Forelimb muscle (tissue), 1 donor: ENCODE results near the gene TAX1BP1. TPM values are rescaled to one million over a fixed set of nuclear protein-coding genes. Genes with fewer than 3 reads are reported as not detected.
A peak's percentile ranks its signal among the peaks of the same experiment; 100 is the strongest.

Source experiments
- DNase-seq: peaks from one replicate; pipeline ENCODE4 v3.0.0-alpha.2; 2013; ENCODE audit warnings: low read depth
- polyA plus RNA-seq: library from polyadenylated mRNA; unstranded; fragments of 120-200 nt; gene quantifications from one replicate; pipeline ENCODE4 v1.2.1, GENCODE V29; 2013; ENCODE audit not compliant: insufficient read length

TAX1BP1 gene
- 55.4 TPM for polyA plus RNA-seq

DNA sequence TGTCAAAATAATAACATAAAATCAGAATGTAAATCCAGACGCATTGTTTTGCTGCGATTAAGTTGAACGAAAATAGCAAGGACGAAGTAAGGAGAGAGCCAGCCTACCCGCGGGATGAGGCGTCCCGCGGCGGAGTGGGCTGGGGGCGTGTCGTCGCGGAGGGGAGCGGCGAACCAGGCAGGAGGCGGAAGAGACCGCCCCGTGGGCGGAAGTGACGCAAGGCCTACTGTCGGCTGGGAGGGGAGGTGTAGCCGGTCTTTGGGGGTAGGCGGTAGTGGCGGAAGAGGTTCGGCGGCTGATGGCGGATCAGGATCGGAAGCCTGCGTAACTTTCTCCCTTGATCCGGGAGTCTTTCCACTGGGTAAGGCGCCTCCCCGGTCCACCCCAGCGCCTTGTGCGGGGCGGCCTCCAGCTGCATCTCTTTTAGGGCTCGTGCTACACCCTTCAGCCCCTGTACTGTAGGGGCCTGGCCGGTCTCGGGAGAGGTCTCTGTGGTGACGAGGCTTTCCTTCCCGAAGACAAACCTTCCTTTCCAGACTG is at the start of gene TAX1BP1:
Gene TAX1BP1 (plus strand): TSS at position 254 of the 540 bp plus-strand sequence. CDS start 8,363 bp downstream, outside the sequence.
- peak; percentile 93 for DNase-seq

DNA sequence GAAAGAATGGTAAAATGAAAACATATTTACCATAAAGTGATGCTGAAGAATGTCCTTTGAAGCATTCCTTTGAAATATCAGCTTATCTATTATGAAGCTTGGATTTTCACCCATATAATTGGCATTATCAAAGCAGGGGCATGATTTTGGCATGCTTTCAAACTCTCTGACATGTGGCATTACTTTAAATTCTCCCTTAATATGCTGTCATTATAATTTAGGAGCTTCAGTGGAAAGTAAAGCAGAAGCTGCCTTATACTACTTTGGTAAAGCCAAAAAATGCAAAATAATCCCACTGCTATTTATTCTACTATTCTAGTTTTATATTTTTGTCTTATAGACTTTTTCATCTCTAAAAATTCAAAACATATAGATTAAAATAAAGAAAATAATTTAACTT is 49.3 kb upstream of the TAX1BP1 start:
- DNase-seq, result no peak

DNA sequence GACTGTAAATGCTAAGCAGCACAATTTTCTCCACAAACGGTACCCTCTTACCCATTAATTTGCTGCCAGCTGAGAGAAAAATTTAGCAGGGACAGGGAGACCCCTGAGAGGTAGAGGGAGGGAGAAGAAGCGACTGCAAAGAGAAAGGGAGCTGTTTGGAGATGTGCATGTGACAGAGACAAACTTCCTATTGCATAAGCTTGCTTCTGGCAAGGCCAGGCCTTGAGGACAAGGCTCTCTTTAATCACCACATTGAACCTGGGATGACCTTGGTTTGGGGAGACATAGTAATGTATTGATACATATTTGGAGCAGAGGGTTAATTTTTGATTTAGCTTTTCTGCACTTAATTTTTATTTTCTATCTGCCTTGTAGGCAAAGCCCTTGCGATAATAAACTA is 46.2 kb upstream of the TAX1BP1 start:
- DNase-seq, result no peak

DNA sequence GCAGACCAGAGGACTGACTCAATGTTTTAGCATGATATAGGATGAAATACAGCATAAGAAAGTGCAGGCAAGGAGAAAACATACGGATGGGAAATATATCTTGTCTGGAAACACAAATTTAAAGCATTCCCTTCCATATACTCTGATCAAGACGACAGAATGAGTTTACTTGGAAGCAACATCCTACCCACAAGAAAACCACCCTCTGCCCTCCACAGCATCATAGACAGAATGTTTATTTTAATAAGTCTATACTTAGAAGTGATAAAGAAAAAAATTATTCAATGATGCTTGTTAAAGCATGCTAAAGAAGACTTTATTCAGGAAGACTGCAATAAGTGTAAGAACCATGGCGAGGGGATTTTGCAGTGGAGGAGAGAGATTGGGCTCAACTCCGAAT is 44.9 kb upstream of the TAX1BP1 start:
- DNase-seq, result no peak

DNA sequence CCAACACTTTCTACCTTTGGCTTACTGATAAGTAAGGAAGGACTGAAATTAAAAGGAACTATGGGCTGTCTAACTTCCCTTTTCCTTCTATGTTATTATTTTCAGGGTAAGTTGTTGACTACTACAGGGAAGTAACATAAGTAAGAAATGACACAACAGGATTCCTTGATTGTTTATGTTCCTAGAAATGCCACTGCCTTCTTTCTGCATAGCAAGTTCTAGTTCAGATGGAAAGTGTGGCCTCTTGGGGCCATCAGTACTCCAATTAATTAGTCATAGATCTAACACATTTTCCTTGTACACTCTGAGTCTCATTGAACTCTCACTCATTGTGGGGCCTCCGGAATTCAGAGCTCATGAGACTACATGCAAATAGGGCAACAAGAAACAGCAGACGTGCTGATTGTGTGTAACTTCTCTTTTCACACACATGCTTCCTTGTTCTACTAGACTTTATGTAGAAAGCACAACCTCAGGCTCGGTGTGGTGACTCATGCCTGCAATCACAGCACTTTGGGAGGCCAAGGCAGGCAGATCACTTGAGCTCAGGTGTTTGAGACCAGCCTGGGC is 42.0 kb upstream of the TAX1BP1 start:
- DNase-seq, result no peak

DNA sequence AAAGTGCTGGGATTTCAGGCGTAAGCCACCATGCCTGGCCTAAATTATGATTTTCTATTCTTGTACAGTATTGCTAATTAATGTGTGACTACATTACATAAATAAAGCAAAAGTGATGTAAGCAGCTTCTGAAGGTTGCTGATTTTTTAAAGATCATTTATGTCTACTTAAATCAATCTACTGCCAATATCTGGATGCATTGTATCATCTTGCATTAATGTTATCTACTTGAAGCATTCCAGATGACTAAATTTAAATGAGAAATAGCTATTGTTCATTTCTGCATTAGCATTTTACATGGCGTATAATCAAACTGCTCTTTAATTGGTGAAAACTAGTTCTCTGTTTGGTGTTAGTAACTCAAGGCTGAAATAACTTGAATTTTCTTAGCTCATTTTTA is 40.2 kb upstream of the TAX1BP1 start:
- DNase-seq, result no peak

DNA sequence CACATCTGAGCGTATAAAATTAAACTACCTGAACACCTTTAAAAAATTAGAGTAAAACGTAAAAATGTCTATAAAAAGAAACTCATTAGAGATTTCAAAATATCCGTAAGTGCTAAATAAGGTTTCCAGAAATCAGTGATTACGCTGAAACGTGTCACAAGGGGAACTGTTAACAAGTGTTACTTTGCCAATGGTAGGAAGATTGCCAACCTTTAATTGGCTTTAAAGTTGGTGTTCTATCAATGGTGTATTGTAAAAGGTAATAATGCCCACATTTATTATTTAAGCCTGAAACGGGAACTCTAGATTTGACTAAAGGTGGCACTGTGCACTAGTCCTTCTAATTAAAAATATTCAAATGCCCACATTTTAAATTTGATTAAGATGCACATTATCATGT is 39.5 kb upstream of the TAX1BP1 start:
- DNase-seq, result no peak

DNA sequence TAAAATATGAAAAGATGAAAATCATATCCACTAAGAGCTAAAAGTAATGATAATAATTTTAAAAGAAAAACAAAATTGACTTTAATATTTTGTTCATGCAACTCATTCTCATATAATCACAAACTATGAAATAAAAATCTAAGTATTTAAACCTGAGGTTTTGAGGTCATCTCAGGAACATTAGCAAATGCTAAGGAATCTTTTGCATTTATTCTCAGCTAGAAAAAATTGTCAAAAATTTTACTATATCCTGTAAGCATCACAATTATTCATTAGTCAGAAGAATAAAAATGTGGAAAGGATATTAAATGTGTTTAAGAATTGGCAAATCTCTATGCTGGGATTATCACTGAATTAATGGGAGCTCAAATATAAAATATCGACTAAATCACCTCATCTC is 36.8 kb upstream of the TAX1BP1 start:
- DNase-seq, result no peak

DNA sequence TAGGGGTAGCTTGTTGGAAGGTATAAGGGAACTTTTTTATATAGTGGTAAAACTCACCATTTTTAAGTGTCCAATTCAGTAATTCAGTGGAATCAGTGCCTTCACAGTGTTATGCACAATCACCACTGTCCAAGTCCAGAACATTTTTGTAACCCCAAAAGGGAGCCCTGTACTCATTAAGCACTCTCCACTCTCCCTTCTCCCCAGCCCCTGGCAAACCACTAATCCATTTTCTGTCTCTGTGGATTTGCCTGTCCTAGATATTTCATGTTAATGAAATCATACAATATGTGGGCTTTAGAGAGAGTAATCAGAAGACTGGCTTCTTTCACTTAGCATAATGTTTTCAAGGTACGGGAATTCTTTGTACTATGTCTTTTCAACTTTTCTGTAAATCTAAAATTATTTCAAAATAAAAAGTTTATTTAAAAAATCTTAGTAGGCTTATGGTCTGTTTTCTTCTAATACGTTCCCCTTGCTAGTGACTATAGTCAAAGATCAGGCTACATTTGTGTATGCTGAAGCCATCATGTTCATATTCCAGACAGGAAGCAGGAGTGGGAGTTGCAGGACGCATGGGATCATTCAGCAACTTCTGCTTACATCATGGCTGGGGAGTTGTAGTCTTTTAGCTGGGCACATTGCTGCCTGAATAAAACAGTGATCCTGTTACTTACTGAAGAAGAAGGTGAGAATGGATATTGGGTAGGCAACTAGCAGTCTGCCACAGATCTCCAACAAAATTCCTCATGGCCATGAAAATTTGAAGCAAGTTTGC is 35.4 kb upstream of the TAX1BP1 start:
- no peak for DNase-seq

DNA sequence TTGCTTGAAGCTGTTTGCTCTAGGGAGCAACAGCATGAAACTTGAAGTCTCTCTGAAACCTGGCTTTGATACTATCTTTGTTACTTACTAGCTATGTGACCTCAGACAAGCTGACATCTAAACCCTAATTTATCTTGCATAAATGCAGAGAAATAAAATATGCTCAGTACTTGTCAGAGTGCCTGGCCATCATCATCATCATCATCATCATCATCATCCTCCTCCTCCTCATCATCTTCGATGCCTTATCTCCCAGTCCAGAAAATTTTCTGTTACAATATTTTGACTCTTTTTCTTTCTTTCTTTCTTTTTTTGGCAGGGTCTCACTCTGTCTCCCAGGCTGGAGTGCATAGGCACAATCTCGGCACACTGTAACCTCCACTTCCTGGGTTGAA is 34.8 kb upstream of the TAX1BP1 start:
- no peak for DNase-seq

DNA sequence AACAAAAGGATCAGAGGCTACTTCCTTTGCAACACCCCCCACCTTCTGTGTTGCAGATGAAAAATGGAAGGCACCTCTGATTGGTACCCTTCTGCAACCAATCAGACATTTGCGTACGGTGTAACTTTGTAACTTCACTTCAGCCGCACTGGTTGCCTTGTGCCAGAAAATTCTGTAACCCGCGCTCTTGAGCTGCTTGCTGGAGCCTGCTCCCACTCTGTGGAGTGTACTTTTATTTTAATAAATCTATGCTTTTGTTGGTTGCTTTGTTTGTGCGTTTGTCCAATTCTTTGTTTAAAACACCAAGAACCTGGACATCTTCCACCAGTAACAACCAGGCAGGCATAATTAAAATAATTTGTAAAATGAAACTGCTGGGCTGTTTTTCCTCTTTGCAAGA is 31.5 kb upstream of the TAX1BP1 start:
- DNase-seq, result no peak

DNA sequence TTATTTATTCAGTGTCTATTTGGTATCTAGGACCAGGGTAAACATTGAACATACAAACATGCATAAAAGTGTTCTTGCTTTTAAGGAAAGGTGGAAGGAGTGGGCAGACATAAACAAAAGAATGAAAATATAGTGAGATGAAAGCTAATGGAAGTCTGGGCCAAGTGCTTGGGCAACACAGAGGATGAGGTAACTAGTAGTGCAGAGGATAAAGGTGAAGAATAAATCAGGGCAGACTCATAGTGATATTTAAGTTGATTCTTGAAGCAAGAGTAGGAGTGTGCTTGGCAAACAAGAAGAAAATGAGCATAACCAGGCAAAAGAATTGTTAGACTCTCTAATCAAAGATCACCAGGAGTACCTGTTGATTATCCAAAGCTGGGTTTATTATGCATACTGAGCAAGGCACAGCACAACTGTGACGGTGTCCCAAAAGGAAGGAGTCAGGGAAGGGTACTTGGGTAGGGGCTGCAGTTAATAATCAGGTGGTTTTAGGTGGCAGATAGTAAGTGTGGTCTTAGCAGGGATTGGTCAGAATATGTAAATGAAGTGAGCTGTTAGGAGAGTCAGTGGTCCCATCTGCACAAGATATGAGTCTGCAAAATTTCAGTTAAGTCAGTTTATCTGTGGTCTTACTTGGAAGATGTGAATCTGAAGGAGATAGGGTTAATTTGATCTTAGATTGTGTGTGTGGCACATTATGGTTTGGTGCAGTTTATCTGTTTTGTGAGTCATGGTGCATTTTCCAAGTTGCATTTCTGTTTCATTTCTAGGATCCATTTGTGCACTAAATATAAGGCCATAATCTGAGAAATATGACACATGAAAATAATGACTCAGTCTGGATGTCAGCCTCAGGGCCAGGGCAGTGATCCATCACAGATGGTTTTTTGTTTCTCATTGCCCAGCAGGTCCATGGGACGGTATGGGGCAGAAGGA is 30.6 kb upstream of the TAX1BP1 start:
- DNase-seq, result no peak

DNA sequence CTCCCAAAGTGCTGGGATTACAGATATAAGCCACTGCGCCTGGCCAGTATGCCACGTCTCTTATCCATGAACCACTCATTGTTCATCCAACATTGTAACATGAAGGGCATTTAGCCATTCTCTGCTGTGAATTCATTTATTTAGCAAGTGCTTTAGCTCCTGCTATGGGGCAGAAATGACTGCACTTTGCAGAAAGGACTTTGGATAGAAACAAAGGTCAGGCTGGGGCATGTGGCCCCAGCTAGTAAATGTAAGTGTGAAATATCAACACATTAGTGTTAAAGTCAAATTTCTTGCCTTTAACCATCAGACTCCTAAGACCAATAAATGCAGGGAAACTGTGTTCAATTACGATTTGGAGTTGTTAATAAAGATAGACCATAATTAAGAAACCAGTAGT is 27.7 kb upstream of the TAX1BP1 start:
- DNase-seq, result no peak

DNA sequence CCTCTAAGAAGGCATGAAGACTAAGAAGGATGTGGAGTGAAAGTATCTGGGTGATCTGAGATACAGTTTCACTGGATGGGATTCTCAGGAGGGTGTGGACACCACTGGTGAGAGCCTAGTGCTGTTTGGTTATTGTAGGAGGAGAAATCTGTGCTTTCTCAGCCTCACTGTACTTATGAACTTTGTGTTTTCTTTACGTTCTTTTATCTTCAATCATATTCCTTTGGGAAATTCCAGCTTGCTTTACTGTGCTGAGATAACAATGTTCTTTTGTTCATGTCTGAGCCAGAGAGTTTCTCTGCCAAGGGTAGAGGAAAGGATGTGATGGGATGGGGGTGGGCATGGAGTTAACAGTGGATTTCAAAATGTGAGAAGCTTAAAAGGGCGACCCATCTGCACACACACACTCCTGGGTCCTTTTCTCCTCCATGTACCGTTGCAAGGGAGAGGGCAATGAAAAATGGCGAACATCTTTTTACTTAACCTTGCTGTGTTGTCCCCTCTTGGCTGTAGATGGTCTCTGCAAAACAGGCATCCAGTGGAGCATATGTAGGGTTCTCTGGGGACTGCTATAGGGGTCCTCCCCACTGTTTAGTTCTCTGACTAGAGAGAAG is 25.0 kb upstream of the TAX1BP1 start:
- no peak for DNase-seq

DNA sequence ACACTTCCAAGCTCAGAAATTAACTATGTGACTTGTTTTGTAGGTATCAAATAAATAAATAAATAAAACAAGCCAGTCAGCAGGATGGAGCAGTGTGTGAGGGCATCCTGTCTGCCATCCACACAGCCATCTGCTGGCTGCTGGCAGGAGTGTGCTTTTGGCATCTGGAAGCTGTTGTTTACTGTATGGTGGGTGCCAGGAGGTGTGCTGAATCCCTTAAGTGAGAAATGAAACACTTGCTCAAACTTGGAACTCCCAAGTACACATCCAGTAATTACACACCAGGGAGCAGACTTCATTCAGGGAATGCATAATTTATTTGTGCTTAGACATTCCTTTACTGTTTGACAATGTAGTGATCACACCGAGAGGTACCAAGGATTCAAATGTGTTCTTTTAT is 16.9 kb upstream of the TAX1BP1 start:
- no peak for DNase-seq

DNA sequence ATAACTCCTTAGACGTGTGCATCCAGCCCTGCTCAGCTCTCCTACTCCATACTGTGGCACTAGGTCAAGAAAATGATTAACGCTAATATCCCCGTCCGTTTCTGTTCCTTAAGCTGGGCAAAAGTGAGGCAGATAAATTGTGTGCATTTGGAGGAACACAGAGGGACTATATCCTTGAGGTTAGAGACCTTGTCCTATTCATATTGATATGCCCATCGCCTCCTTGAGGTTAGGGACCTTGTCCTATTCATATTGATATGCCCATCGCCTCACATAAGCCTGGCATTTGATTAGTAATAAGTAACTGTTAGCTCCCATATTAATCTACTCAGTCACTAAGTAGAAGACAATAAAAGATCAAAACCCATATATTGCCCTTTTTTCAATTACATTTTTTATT is 12.9 kb upstream of the TAX1BP1 start:
- DNase-seq, result no peak

DNA sequence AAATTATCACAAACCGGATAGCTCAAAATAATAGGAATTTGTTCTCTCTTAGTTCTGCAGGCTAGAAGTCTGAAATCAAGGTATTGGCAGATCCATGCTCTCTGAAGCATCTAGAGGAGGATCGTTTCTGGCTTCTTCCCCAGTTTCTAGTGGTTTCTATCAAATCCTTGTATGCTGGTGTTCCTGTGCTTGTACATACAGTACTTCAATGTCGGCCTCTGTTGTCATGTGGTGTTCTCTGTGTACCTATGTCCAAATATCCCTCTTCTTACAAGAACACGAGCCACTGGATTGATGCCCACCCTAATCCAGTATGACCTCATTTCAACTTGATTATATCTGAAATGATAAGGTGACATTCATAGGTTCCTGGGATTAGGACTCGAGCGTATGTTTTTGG is 9.8 kb upstream of the TAX1BP1 start:
- DNase-seq, result no peak

DNA sequence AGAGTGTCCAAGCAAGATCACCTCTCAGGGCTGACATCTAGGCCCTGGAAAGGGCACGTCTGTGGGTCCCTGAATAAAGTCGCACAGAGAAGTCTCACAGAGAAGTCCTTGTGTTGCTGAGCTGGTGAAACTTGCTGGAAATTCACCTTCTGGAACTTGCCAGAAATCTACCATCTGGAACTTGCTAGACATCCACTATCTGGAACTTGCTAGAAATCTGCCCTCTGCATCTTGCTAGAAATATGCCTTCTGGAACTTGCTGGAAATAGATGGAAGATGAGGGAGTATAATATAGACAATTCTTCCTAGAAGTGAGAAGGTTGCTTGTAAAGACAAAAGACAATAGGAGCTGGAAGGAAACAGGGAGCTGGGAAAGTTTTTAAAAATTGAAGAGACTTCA is 5.4 kb upstream of the TAX1BP1 start:
- DNase-seq, result no peak

DNA sequence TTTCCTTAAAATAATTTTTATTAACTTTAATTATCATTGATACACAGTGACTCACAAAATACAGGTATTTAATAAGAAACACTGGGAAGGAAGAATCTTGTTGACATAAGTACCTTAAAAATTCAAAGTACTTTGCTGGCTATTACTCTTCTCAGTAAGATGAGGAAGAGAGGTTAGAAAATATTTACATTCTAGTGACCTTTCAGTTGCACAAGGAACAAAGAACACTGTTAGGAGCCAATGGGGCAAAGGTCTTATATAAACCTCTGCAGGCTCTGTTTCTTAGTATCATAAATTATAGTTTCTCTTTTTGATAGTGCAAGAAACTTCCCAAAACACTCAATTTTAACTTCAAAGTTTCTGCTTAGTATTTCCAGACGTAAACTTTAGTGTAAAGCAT is 4.8 kb upstream of the TAX1BP1 start:
- no peak for DNase-seq

DNA sequence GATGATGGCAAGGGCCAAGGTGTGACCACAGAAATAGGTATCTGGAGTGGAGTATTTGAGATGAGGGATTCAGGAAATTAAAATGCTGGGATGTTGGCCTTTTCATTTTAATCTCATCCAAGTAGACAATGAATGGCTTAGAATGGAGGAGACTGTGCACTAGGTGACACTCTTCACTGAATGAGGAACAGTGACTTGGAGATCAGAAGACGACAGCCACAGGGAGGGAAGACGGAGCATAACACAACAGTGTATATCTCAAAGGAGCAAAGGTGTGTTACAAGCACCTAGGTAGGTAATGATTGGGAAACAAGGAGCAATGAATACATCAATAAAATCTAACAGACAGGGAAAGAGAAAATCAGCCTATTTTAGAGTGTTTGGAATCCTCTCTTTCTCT is 4.1 kb upstream of the TAX1BP1 start:
- DNase-seq, result no peak

DNA sequence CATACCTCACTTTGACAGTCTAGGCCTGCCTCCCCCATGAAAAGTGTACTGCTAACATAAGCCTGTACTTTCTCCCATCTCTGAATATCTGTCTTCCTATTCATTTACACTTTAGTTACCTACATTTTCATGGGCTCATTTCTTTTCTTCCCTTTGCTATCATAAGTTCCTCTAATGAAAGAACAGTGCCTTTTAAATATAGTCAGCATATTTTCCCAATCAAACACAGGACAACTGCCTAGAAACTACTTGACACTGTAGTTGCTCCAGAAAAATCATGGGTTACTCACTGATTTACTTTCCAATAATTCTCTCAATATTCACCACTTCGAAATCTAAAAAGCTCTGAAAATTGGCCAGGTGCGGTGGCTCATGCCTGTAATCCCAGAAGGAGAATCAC is 2.8 kb upstream of the TAX1BP1 start:
- no peak for DNase-seq

DNA sequence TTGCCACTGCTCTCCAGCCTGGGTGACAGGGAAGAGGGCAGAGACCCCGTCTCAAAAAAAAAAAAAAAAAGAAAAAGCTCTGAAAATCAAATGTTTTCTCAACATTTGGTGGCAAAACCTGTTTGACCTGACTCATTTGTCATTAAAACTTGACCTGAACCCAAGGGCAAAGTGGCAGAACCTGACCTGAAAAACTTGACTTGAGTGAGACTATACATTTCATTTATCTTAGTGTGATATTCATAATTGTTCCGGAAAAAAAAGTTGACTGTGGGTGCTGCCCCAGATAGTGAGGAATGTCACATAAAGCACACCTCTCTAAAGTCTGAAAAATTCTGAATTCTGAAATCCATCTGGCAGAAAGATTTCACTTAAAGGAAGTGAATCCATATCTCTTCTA is 2.3 kb upstream of the TAX1BP1 start:
- DNase-seq, result no peak
